NCI-H146 (cell line): Measurements from ENCODE around the gene ORC1.
A peak's percentile ranks its signal among the peaks of the same experiment; 100 is the strongest.

ENCODE experiments used
- DNase-seq: peaks from one replicate; lab custom pipeline; 2025; lab: John Stamatoyannopoulos, UW

Gene ORC1

GRCh38 chr1:52404116-52404974 is at the start of gene ORC1, which contains the start of gene PRPF38A:
Gene ORC1 (minus strand): TSS chr1:52404423. CDS start chr1:52402223, 2,200 bp downstream.
Gene PRPF38A (plus strand): TSS chr1:52404602. CDS start chr1:52404750, 148 bp downstream.
- peak; percentile 99 for DNase-seq

GRCh38 chr1:52444463-52444862 is 40.2 kb upstream of the ORC1 start:
- no peak for DNase-seq

- DNase-seq, result no peak
Measured at GRCh38 chr1:52439976-52440375, 35.8 kb upstream of the ORC1 start.

DNA sequence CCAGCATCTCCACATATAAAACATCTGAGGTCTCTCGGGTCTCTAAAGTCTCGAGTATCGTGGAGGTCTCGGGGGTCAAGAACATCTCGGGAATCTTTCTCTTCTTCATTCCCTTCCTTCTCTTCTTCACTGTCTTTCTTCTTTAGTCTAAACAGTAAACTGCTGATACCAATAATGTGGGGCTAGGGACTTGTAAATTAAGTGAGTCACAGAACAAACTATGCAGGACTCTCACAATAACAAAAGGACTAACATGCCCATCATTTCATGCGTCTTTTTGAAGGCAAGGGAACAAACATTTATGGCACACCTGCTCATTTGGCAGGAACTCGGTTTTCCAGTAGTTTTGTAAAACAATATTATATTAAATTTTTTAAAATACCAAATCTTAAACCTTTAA is 32.6 kb upstream of the ORC1 start:
- no peak for DNase-seq

DNA sequence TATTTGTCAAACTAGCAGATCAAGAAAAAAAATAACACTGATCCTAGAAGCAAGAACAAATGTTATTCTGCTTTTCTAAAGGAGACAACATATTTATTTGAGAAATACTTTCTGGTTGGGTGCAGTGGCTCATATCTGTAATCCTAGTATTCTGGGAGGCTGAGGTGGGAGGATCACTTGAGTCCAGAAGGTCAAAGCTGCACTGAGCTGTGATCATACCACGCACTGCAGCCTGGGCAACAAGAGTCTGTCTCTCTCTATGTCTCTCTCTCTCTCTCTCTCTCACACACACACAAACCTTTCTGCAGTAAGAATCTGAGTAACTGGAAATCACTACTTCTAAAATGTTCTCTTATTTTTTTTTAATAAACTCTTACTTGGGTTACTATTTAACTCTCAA is 31.4 kb upstream of the ORC1 start:
- DNase-seq, result no peak

- DNase-seq, result no peak
Measured at GRCh38 chr1:52435211-52435610, 31.0 kb upstream of the ORC1 start.

GRCh38 chr1:52432807-52433206 is 28.6 kb upstream of the ORC1 start:
- no peak for DNase-seq

GRCh38 chr1:52427152-52427551 is 22.9 kb upstream of the ORC1 start:
- DNase-seq, result no peak

- no peak for DNase-seq
Measured at GRCh38 chr1:52426371-52426770, 22.1 kb upstream of the ORC1 start.

DNA sequence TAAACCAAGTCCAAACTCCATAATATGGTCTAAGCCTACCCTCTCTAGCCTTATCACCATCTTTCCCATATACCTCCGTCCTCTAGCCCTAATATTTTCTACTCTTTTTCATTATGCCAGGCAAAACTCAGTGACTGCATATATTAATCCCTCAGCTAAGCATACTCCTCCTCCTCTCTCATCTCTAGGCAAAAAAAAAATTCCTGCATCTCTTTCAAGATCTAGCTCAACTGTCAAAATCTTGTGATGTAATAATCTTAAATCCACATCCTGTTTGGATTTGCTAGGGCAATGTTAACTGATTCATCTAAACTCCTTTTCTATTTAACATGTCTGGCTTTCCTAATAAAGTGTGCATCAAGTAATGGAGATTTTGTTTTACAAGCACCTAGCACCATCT is 20.6 kb upstream of the ORC1 start:
- DNase-seq, result no peak

DNA sequence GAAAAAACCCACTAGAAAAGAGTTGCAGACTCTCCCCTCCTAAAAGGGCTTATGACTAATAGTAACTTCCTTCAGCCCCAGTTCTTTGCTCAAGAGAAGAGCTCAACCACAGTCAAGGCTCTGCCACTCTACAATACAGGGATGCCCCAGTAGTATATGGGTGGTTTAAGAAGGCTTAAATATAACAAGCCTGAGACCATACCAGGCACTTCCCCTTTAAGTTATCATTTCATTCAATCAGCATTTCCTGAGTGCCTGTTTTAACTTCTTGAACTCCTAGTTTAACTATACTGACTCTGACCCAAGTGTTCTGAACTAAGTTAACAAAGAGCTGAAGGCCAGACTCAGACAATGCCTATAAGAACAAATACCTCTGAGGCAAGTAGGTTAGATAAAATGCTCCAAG is 20.0 kb upstream of the ORC1 start:
- DNase-seq, result no peak

DNA sequence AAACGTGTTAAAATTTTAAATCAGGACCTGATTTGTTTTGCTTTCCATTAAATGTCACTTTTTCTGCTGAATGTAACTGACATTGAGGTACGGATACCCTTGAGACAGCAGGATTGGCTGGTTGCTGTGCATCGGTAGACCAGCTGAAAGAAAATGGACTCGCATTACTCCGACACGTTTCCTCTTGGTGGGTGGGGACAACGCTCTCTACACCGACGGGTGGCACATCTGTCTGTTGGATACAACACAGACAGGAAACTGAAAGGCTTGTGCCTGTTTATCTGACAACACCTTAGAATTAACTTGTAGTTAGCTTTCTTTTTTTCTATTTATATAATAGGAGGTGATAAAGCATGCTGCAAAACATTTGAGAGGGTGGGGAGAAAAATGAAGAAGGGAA is 19.5 kb upstream of the ORC1 start:
- no peak for DNase-seq

- DNase-seq, result no peak
Measured at GRCh38 chr1:52423055-52423454, 18.8 kb upstream of the ORC1 start.

- no peak for DNase-seq
Measured at GRCh38 chr1:52420713-52421112, 16.5 kb upstream of the ORC1 start.

DNA sequence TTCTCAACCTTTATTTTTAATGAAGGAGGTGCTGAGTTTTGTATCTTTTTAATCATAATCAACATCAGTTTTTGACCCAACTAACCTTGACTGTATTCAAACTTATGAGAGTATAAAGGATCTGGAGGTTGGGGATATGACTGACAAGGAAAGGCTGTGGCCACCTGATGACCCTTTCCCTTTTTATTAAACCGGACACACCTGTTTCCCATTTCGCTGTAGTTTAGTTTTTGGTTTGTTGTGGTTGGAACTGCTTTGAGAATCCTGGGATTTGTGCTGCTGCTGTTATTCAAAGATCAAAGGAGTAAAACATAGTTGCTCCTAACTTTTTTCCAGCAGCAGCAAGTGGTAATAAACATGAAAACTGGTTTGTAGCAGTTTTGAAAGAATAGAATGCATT is 12.6 kb upstream of the ORC1 start:
- DNase-seq, result no peak

DNA sequence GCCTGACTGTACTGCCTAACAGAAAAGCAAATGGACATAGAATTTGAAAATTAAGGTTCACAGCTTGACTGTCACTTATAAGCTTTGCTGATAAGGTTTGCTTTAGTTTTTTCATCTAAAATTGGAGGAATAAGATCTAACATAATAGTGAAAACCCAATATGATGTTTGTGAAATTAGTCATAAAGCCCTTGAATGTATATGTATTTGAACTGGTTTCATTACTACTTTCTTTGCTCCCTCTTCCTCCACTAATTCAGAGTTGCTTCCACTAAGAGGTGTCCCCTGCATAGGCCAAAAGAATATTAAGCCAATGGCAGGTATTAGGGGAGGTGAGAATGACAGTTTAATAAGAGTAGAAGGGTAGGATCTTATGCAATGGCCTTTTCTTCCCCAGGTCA is 10.7 kb upstream of the ORC1 start:
- DNase-seq, result no peak

DNA sequence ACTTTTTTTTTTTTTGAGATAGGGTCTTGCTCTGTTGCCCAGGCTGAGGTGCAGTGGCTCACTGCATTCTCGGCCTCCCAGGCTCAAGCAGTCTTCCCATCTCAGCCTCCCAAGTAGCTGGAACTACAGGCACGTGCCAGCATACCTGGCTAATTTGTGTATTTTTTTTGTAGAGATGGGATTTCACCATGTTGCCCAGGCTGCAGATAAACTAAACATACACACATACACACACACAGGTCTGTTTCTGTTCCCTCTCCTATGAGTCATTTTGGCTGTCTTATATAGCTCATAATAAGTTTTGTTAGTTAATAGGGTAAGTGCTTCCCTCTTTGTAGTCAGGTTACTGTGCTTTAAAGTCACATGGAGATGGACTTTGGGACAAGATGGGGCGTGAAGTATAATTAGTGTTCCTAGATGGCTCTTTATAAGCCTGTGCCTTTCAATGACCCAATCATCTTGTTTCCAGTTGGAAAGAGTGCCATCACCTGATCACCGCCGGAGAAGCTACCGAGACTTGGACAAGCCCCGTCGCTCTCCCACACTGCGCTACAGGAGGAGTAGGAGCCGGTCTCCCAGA is 9.3 kb upstream of the ORC1 start:
- no peak for DNase-seq

GRCh38 chr1:52404975-52405338 is 734 bp upstream of the ORC1 start:
- DNase-seq, result no peak

DNA sequence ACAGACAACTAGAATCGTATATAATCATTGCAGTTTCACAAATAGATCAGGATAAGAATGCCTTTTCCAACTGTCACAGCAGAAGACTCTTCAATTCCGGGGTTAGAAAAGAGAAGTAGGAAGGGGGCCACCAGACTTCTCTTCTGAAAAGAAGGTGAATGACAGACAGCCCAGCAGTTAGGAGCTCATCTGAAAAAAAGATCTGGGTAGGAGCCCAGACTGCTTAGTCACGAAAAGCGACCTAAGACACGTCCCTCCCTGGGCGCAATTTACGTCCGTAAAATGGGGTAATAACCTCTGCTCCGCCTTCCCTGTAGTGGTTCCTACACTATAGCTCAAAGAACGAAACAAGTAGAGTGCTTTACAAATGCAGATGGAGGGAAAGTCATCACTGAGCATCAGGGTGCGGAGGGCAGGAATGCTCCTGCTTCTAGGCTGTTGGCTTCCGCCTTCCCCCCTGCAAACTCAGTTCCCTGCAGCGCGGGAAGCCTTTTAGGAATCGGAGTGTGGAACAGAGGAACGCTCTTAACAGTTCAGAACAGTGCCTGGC is 582 bp downstream of the ORC1 start:
- peak; percentile 63 for DNase-seq

GRCh38 chr1:52402860-52403240 is 1.4 kb downstream of the ORC1 start:
- no peak for DNase-seq

GRCh38 chr1:52400131-52400530 is 4.1 kb downstream of the ORC1 start:
- no peak for DNase-seq

DNA sequence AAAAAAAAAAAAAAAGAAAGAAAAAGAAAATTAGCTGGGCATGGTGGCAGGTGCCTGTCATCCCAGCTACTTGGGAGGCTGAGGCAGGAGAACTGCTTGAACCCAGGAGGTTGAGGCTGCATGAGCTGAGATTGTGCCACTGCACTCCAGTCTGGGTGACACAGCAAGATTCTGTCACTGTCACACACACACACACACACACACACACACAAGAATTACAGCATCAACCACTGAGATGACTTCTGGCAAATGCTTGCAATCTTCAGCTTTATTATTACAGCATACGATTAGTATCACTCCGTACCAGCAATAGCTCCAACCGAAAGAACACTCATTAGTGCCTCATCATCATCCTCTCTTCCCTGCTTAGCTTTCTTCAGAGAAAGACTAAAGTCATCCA is 4.6 kb downstream of the ORC1 start:
- no peak for DNase-seq

DNA sequence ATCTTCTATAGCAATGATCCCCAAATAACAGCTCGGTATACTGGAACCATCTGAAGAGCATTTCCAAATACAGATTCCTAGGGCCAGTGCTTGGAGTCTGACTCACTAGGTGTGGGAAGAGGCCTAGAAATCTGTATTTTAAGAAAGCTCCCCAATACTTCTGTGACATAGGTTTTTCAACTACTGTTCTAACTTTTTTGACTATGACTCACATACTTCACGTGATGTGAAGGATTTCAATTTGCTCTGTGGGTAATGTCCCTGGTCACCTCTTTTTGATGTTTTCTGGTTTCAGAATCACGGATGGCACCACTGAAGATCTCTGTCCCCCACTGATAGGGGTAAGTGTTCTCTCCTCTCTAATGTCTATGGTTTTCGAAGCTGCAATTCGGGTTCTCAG is 11.0 kb downstream of the ORC1 start:
- DNase-seq, result no peak

DNA sequence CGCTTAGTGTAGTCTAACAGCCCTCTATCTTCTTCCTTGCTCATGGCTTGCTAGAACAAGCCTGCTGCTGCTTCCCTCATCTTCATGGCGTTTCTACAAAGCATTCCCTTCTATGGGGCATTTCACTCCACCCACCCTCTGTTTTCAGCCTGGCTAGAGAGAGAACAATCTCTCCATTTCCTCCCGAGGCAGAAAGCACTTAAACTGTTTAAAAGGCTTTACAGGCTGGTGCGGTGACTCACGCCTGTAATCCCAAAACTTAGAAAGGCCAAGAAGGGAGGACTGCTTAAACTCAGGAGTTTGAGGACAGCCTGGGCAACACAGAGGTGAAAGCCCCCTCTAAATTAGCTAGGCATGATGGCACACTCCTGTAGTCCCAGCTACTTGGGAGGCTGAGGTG is 17.8 kb downstream of the ORC1 start:
- DNase-seq, result no peak
